ENCODE data around the gene MAFG.

Gene MAFG

GRCh38 chr17:81909966-81910839, 17.3 kb downstream of the MAFG start:
- DNase-seq (ENCODE audit: low spot score) = no peak

DNA sequence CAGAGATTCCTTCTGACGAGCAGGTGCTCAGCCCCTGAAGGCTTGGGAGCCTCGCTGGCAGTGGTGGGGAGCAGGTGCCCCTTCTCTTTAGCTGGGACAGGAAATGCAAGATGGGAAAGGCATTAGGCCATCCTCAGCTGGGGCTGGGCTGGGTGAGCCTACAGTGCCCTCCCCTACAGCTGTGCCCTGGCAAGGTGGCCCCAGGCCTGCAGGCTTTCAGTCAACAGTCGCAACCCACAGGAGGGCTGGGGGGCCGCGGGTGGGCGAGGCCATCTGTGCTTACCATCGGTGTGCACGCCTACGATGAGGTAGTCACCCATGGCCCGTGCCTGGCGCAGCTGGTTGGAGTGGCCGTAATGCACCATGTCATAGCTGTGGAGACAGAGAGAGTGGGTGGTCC, 18.3 kb downstream of the MAFG start:
- no peak for DNase-seq (ENCODE audit: low spot score)

GRCh38 chr17:81908793-81909192, 18.7 kb downstream of the MAFG start:
- DNase-seq (ENCODE audit: low spot score) = no peak

GRCh38 chr17:81907219-81908145, 20.1 kb downstream of the MAFG start:
- no peak for DNase-seq (ENCODE audit: low spot score)

- DNase-seq (ENCODE audit: low spot score) = no peak
These were observed 20.9 kb downstream of the MAFG start for GRCh38 chr17:81906476-81907218.

- no peak for DNase-seq (ENCODE audit: low spot score)
These were observed 21.5 kb downstream of the MAFG start for GRCh38 chr17:81905993-81906392.

DNA sequence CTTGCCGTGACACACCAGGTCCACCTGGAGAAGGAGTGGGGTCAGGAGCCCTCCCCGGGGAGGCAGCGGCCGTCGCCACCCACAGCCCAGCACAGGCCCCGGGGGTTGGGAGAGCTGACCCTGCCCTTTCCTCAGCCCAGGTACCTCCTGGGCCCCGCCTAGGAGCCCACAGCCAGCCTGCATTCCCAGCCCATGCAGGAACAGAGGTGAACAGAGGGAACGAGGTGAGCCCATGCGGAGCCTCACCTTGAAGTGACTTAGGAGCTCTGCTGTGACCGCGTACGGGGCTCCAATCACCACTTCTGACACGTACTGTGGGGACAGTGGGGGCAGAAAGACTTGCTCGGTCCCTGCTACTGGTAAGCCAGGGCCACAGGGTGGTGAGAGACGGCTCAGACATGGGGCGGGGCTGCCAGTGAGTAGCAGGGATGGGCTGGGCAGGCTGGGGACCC, 22.1 kb downstream of the MAFG start:
- no peak for DNase-seq (ENCODE audit: low spot score)

DNA sequence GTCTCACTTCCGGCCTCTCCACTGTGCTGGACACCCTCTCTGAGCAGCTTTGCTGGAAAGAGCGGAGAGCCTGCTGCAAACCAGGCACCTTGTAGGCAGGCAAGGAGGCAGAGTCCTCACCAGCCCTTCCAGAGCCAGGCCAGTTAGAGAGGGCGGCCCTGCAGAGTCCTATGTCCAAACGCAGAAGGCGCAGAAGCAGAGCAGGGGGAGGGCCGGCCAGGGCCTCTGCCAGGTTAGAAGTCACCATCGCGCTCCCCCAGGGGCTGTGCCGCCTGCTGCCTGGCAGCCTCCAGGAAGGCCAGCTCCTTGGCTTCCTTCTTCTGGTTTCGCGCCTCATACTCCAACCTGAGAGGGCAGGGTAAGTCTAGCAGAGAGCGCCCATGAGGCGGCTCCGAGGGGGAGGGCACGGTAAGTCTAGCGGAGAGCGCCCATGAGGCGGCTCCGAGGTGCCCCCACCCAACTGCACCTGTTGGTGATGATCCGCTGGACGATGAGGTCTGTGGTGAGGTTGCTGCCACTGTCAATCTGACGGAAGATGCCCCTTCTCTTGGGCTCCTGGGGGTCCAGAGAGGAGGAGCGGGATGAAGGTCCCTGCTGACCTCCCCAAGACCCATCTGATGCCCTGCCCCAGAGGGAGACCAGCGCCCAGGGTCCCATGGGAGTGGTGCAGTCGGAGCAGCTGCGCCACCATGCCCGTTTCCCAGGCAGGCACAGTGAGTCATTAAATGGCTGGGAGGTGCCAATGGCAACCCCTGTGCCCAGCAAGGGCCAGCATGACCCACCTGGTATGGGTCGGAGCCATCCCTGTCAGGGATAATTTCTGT, 22.7 kb downstream of the MAFG start:
- DNase-seq (ENCODE audit: low spot score) = no peak

- no peak for DNase-seq (ENCODE audit: low spot score)
These were observed 23.5 kb downstream of the MAFG start for GRCh38 chr17:81903896-81904599.

GRCh38 chr17:81903415-81903831, 24.1 kb downstream of the MAFG start:
- no peak for DNase-seq (ENCODE audit: low spot score)

GRCh38 chr17:81902653-81903414, 24.7 kb downstream of the MAFG start:
- no peak for DNase-seq (ENCODE audit: low spot score)

- DNase-seq (ENCODE audit: low spot score) = peak; percentile 52
These were observed 25.4 kb downstream of the MAFG start, which contains the start of gene NPB for GRCh38 chr17:81902023-81902652. Gene NPB (plus strand): TSS chr17:81902238. CDS start chr17:81902278, 40 bp downstream.

- no peak for DNase-seq (ENCODE audit: low spot score)
These were observed 26.1 kb downstream of the MAFG start for GRCh38 chr17:81901167-81902022.

GRCh38 chr17:81900181-81900820, 27.2 kb downstream of the MAFG start:
- no peak for DNase-seq (ENCODE audit: low spot score)

DNA sequence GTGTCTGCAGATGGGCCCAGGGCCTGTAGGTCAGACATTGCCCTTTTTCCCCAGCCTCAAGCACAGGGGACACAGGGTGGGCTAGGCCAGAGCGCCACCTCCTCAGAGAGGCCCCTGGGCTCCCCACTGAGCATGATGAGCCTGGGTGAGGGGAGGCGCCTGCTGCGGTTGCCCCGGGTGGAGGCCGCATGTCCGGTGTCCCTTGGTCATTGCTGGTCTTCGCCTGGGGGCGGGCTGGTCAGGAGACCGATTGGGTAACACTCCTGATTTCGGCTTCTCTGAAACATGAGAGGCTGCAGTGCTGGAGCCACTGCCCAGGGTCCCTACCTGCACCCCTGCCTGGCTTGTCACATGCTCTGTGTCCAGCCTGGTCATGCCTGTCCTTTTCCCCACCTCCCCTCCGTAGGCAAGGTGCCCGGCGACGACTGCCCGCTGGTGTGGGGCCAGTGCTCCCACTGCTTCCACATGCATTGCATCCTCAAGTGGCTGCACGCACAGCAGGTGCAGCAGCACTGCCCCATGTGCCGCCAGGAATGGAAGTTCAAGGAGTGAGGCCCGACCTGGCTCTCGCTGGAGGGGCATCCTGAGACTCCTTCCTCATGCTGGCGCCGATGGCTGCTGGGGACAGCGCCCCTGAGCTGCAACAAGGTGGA, 27.9 kb downstream of the MAFG start:
- DNase-seq (ENCODE audit: low spot score) = no peak

GRCh38 chr17:81898885-81899284, 28.6 kb downstream of the MAFG start:
- no peak for DNase-seq (ENCODE audit: low spot score)

Data from hematopoietic multipotent progenitor cell treated with erythropoietin and hydrocortisone succinate and interleukin-3 and kit ligand, for 15 days (in vitro differentiated cells).